T1000 (cell line): ENCODE results near the gene PIK3CB.
"Not testable (repeated sequence)": the region's sequence is repeated elsewhere in the genome, so short reads cannot be mapped to it uniquely, and the experiment has no call there.

Source experiments
- DNase-seq: peaks from one replicate; lab custom pipeline; 2025; ENCODE audit warnings: mixed read lengths; lab: John Stamatoyannopoulos, UW

Gene PIK3CB

GRCh38 chr3:138680974-138681373 lies 153.8 kb downstream of the PIK3CB start:
- DNase-seq, result not testable (repeated sequence)

GRCh38 chr3:138678874-138679392 lies 155.8 kb downstream of the PIK3CB start:
- no peak for DNase-seq

- no peak for DNase-seq
Observed at GRCh38 chr3:138678086-138678485, 156.6 kb downstream of the PIK3CB start.

GRCh38 chr3:138675393-138675792 lies 159.3 kb downstream of the PIK3CB start:
- no peak for DNase-seq

- DNase-seq, result no peak
Observed at GRCh38 chr3:138673641-138674530, 160.8 kb downstream of the PIK3CB start.

GRCh38 chr3:138670407-138670806 lies 164.3 kb downstream of the PIK3CB start:
- DNase-seq, result no peak

- DNase-seq, result no peak
Observed at GRCh38 chr3:138668107-138668506, 166.6 kb downstream of the PIK3CB start.

- no peak for DNase-seq
Observed at GRCh38 chr3:138657508-138657907, 177.2 kb downstream of the PIK3CB start.

- no peak for DNase-seq
Observed at GRCh38 chr3:138653567-138653966, 181.2 kb downstream of the PIK3CB start.

GRCh38 chr3:138649134-138649533 lies 185.6 kb downstream of the PIK3CB start:
- no peak for DNase-seq

- DNase-seq, result no peak
Observed at GRCh38 chr3:138646513-138646912, 188.2 kb downstream of the PIK3CB start.

- DNase-seq, result no peak
Observed at GRCh38 chr3:138646008-138646407, 188.7 kb downstream of the PIK3CB start.

- no peak for DNase-seq
Observed at GRCh38 chr3:138642927-138643253, 191.8 kb downstream of the PIK3CB start.

GRCh38 chr3:138642226-138642926 lies 192.4 kb downstream of the PIK3CB start:
- DNase-seq, result no peak

- DNase-seq, result no peak
Observed at GRCh38 chr3:138640537-138640936, 194.2 kb downstream of the PIK3CB start.

- no peak for DNase-seq
Observed at GRCh38 chr3:138638641-138639040, 196.1 kb downstream of the PIK3CB start.

- no peak for DNase-seq
Observed at GRCh38 chr3:138629526-138629925, 205.2 kb downstream of the PIK3CB start.

GRCh38 chr3:138625707-138626365 lies 208.9 kb downstream of the PIK3CB start:
- peak; percentile 2 for DNase-seq

- no peak for DNase-seq
Observed at GRCh38 chr3:138624518-138624917, 210.2 kb downstream of the PIK3CB start.

- DNase-seq, result no peak
Observed at GRCh38 chr3:138620431-138620830, 214.3 kb downstream of the PIK3CB start.

- no peak for DNase-seq
Observed at GRCh38 chr3:138615462-138615861, 219.3 kb downstream of the PIK3CB start.

- no peak for DNase-seq
Observed at GRCh38 chr3:138609898-138610266, 224.8 kb downstream of the PIK3CB start.
